Gastrocnemius medialis (tissue), 4 donors: ENCODE results near the gene DIP2B. TPM values are rescaled to one million over a fixed set of nuclear protein-coding genes. Genes with fewer than 3 reads are reported as not detected.
A peak's percentile ranks its signal among the peaks of the same experiment; 100 is the strongest.

Experiments
- ATAC-seq, 2 donors: fragments of 150-250 bp; one replicate each; pipeline ENCODE4 v1.9.1; 2016
- DNase-seq, 2 donors: peaks; one replicate each; pipeline ENCODE4 v3.0.0-alpha.2; 2019
- H3K27ac ChIP-seq, 4 donors: fragments of 200-600 bp; sonication (generic); 1 replicate in 1 of 4; 2 replicates in 3 of 4; pipeline ENCODE4 v1.5.1; 2016 to 2018; ENCODE audit warnings: mild to moderate bottlenecking in 2 of 4, moderate library complexity in 1 of 4
- H3K27me3 ChIP-seq, 3 donors: fragments of 200-600 bp; sonication (generic) in 2 of 3; 1 replicate in 1 of 3; 2 replicates in 2 of 3; pipeline versions ENCODE4 v1.5.1 to v1.6.0; 2016 to 2019; ENCODE audit warnings: mild to moderate bottlenecking in 1 of 3, moderate library complexity in 1 of 3
- H3K36me3 ChIP-seq, 2 donors: fragments of 200-600 bp; sonication (generic) in 1 of 2; one replicate each; pipeline ENCODE4 v1.5.1; 2017 to 2018
- H3K4me1 ChIP-seq, 2 donors: fragments of 200-600 bp; sonication (generic) in 1 of 2; one replicate each; pipeline ENCODE4 v1.5.1; 2016 to 2017; ENCODE audit warnings: mild to moderate bottlenecking in 2 of 2
- H3K4me3 ChIP-seq, 4 donors: fragments of 200-600 bp; sonication (generic) in 3 of 4; 1 replicate in 1 of 4; 2 replicates in 3 of 4; pipeline ENCODE4 v1.5.1; 2016 to 2019; ENCODE audit warnings: mild to moderate bottlenecking in 2 of 4
- H3K9me3 ChIP-seq, 3 donors: fragments of 200-600 bp; sonication (generic) in 2 of 3; 1 replicate in 1 of 3; 2 replicates in 2 of 3; pipeline ENCODE4 v1.5.1; 2016 to 2019
- POLR2A ChIP-seq, 2 donors: fragments of 450-650 bp; IDR thresholded peaks; one replicate each; pipeline ENCODE4 v1.6.1; 2017; ENCODE audit warnings: antibody characterized with exemption in 2 of 2, mild to moderate bottlenecking in 2 of 2, moderate library complexity in 2 of 2
- in situ Hi-C, 4 donors: fragments of 200-750 bp; cut with MboI; loops; one replicate each; pipeline versions ENCODE4 v1.15.0 to v1.8.0; 2017; ENCODE audit warnings: low sequenced_read_pairs in 4 of 4
- intact Hi-C: fragments of 100-400 bp; cut with DNase I; formaldehyde crosslinking; loops from one replicate; pipeline ENCODE4 v1.15.1; 2023; ENCODE audit warnings: low total_unique reads
- total RNA-seq, 4 donors: library from RNA; depleted of rRNA; stranded (reverse); fragments of >200 nt; gene quantifications; one replicate each; pipeline versions ENCODE4 v1.1.0 to v1.2.3, GENCODE V29; 2016
- TF ChIP-seq, protein P1 (sequence below), 5 experiments: fragments of 450-650 bp in 3 of 5; fragments of 200-600 bp in 2 of 5; sonication (generic) in 2 of 5; IDR thresholded peaks in 4 of 5; conservative IDR thresholded peaks in 1 of 5; 1 replicate in 4 of 5; 2 replicates in 1 of 5; pipeline ENCODE4 v1.5.1; 2016 to 2019; ENCODE audit warnings: antibody characterized with exemption in 5 of 5, mild to moderate bottlenecking in 3 of 5, moderate library complexity in 3 of 5

DIP2B gene
- total RNA-seq, 4 donors from 2014 or later, result 11.5 to 15.2 (median 12.2) TPM

DNA sequence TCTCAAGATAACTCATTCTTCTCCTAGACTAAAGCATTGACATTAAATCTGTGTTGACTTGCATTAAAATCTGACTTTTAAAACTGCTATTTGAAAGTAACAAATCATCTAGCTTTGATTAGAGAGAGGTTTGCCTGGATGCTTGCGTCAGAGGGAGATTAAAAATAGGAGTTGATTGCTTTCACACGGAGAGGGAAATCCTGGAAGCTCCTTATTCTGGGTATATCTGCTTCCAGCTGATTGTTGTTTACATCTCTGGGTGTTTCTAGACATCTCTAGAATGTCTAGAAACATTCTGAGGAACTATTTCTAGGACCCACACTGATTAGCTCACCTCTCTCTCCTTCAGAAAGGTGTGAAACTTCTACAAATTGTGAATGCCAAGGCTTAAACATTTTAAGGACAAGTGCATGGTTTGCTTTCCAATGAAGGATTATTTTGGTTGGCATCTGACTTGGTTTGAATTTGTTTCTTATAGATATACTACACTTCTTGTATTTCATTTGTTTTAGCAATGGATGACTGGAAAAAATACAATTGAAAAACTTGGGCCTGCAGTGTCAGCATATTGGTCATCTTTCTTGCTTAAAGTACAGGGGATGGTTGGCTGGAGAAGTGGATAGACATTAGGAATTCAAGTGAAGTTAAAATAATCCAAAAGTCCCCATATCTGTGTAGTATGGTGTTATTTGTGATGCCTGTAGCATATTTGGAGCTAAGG is 2.1 kb downstream of the DIP2B start:
- intact Hi-C loops (loop anchor here (10.0 kb wide), 1 partner anchor 478 kb away; no protein-coding TSS in a partner anchor), in situ Hi-C loops (loop anchor here in 1 of 4 donors (25.0 kb wide), 1 partner anchor 230 kb away; no protein-coding TSS in a partner anchor)
- Histone ChIP-seq H3K36me3 (no peaks in the 10 kb centered on the region), H3K4me3 (peak overlapping the region; percentile 64 to 92 (median 82)), H3K27me3 (no peaks in the 10 kb centered on the region), H3K9me3 (no peaks in the 10 kb centered on the region), H3K27ac (peak overlapping the region; percentile 90 to 97 (median 93)), H3K4me1 (peaks cover 47 to 54% of the 10 kb centered on the region in 2 donors)
- ATAC-seq, result no peak
- no peak for DNase-seq
- TF ChIP-seq, protein P1, sequence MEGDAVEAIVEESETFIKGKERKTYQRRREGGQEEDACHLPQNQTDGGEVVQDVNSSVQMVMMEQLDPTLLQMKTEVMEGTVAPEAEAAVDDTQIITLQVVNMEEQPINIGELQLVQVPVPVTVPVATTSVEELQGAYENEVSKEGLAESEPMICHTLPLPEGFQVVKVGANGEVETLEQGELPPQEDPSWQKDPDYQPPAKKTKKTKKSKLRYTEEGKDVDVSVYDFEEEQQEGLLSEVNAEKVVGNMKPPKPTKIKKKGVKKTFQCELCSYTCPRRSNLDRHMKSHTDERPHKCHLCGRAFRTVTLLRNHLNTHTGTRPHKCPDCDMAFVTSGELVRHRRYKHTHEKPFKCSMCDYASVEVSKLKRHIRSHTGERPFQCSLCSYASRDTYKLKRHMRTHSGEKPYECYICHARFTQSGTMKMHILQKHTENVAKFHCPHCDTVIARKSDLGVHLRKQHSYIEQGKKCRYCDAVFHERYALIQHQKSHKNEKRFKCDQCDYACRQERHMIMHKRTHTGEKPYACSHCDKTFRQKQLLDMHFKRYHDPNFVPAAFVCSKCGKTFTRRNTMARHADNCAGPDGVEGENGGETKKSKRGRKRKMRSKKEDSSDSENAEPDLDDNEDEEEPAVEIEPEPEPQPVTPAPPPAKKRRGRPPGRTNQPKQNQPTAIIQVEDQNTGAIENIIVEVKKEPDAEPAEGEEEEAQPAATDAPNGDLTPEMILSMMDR (IDR thresholded peaks at IDR 0.05 in 4 of 5, conservative IDR thresholded peaks at IDR 0.05 in 1 of 5), result no peak
- no peak for TF ChIP-seq POLR2A (IDR thresholded peaks at IDR 0.05)

DNA sequence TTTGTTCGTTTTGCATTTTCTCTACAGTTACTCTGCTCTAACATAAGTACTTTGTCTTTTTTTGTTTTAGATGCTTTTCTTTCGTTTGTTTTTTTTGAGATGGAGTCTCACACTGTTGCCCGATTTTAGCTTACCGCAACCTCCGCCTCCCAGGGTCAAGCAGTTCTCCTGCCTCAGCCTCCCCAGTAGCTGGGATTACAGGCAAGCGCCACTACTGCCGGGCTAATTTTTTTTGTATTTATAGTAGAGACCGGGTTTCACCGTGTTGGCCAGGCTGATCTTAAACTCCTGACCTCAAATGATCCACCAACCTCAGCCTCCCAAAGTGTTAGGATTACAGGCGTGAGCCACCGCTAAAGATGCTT is 2.7 kb downstream of the DIP2B start:
- in situ Hi-C loops, result loop anchor here in 1 of 4 donors (25.0 kb wide), 1 partner anchor 230 kb away; no protein-coding TSS in a partner anchor
- peak overlapping the region in 3 of 4 donors; percentile 90 to 95 (median 91) for H3K27ac ChIP-seq

DNA sequence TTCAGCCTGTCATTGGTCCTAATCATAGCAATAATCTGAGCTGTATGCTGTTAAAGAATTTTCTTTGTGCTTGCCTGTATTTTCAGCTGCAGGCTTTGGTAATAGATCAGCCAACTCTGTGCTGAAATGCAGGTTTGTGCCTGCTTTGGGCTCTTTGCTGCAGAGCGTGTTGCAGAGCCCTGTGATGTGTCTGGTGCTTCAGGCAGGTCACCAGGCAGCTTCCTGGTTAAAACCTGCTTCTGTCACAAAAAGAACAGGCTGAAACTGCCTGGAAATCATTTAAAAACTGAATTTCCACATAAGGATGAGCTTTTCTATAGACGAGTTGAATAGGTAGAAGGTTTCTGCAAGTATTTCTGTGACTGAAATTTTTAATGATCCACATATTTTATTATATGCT is 3.1 kb downstream of the DIP2B start:
- DNase-seq (no peak), ATAC-seq (no peak)
- Histone ChIP-seq H3K4me3 (no peak overlapping the region), H3K9me3 (no peaks in the 10 kb centered on the region), H3K4me1 (peaks cover 47 to 54% of the 10 kb centered on the region in 2 donors), H3K36me3 (no peaks in the 10 kb centered on the region), H3K27me3 (no peaks in the 10 kb centered on the region), H3K27ac (peak overlapping the region in 3 of 4 donors; percentile 10 to 95 (median 91))
- TF ChIP-seq, protein P1 (IDR thresholded peaks at IDR 0.05 in 4 of 5, conservative IDR thresholded peaks at IDR 0.05 in 1 of 5), result no peak
- no peak for TF ChIP-seq POLR2A (IDR thresholded peaks at IDR 0.05)
- intact Hi-C loops (loop anchor here (10.0 kb wide), 1 partner anchor 477 kb away; no protein-coding TSS in a partner anchor), in situ Hi-C loops (loop anchor here in 1 of 4 donors (25.0 kb wide), 1 partner anchor 229 kb away; no protein-coding TSS in a partner anchor)

More for the DNA sequence above, 2.7 kb downstream of the DIP2B start:
- H3K27me3 ChIP-seq, result no peaks in the 10 kb centered on the region
- intact Hi-C loops, result loop anchor here (10.0 kb wide), 1 partner anchor 477 kb away; no protein-coding TSS in a partner anchor
- ATAC-seq (no peak), DNase-seq (no peak)
- no peak overlapping the region for H3K4me3 ChIP-seq
- TF ChIP-seq, protein P1 (IDR thresholded peaks at IDR 0.05 in 4 of 5, conservative IDR thresholded peaks at IDR 0.05 in 1 of 5), result no peak
- no peak for TF ChIP-seq POLR2A (IDR thresholded peaks at IDR 0.05)
- H3K36me3 ChIP-seq, result no peaks in the 10 kb centered on the region
- no peaks in the 10 kb centered on the region for H3K9me3 ChIP-seq
- H3K4me1 ChIP-seq, result peaks cover 47 to 54% of the 10 kb centered on the region in 2 donors

DNA sequence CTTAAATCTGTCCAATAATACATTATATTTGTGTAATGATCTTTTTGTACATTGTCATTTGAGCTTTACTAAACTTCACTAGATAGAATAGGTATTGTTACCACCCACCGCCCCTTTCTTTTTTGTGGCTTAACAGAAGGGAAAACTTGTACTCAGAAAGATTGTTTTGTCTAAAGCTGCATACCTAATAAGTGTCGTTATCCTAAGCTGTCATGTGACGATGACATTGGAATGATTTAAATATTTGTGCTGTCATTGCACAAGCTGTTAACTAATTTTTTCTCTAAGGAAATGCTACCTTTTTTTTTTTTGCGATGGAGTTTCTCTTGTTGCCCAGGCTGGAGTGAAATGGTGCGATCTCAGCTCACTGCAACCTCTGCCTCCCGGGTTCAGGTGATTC is 3.6 kb downstream of the DIP2B start:
- ATAC-seq, result no peak
- in situ Hi-C loops (loop anchor here in 1 of 4 donors (25.0 kb wide), 1 partner anchor 229 kb away; no protein-coding TSS in a partner anchor), intact Hi-C loops (loop anchor here (10.0 kb wide), 1 partner anchor 476 kb away; no protein-coding TSS in a partner anchor)
- H3K27me3 ChIP-seq, result no peaks in the 10 kb centered on the region
- H3K27ac ChIP-seq, result peak overlapping the region in 2 of 4 donors; percentile 2 to 95
- DNase-seq, result no peak
- no peaks in the 10 kb centered on the region for H3K36me3 ChIP-seq
- peaks cover 47 to 54% of the 10 kb centered on the region in 2 donors for H3K4me1 ChIP-seq
- TF ChIP-seq, protein P1 (IDR thresholded peaks at IDR 0.05 in 4 of 5, conservative IDR thresholded peaks at IDR 0.05 in 1 of 5), result no peak
- no peak for TF ChIP-seq POLR2A (IDR thresholded peaks at IDR 0.05)
- no peaks in the 10 kb centered on the region for H3K9me3 ChIP-seq
- H3K4me3 ChIP-seq, result no peak overlapping the region
